K562 (cell line): ENCODE results near the gene HAT1. TPM values are rescaled to one million over a fixed set of nuclear protein-coding genes. Genes with fewer than 3 reads are reported as not detected.

ENCODE experiments used
- ARHGAP35 ChIP-seq: fragments of 450-650 bp; IDR thresholded peaks from 2 replicates; pipeline ENCODE4 v1.6.1; 2018; ENCODE audit not compliant: partially characterized antibody
- E2F5 ChIP-seq: sonication (generic); formaldehyde crosslinking; IDR thresholded peaks from 2 replicates; pipeline ENCODE4 v1.8.0; 2022; ENCODE audit warnings: mild to moderate bottlenecking, missing genetic modification reagents
- FOXK2 ChIP-seq, 2 experiments: fragments of 450-650 bp; IDR thresholded peaks in 1 of 2; conservative IDR thresholded peaks in 1 of 2; 2 replicates each; pipeline ENCODE4 v1.6.1; 2016; ENCODE audit warnings: low read depth in 2 of 2, mild to moderate bottlenecking in 1 of 2
- FOXP1 ChIP-seq: sonication (generic); formaldehyde crosslinking; IDR thresholded peaks from 2 replicates; pipeline ENCODE4 v1.8.0; 2022; ENCODE audit warnings: mild to moderate bottlenecking, missing genetic modification reagents
- HMGN3 ChIP-seq: IDR thresholded peaks from 2 replicates; pipeline ENCODE4 v1.6.1; 2011; ENCODE audit warnings: borderline replicate concordance, low read depth, mild to moderate bottlenecking, mixed read lengths, low read length; ENCODE audit not compliant: insufficient read length; ENCODE audit errors: extremely low read depth
- KDM5B ChIP-seq: fragments of 200-600 bp; sonication (generic); IDR thresholded peaks from 2 replicates; pipeline ENCODE4 v1.6.1; 2012; ENCODE audit warnings: low read depth, mild to moderate bottlenecking, moderate library complexity, low read length, control low read depth, inconsistent platforms; ENCODE audit not compliant: insufficient replicate concordance
- MEF2A ChIP-seq: IDR thresholded peaks from 2 replicates; pipeline ENCODE4 v1.6.1; 2011; ENCODE audit warnings: low read depth, mild to moderate bottlenecking, low read length, moderate library complexity; ENCODE audit not compliant: control insufficient read depth
- NFRKB ChIP-seq: fragments of 450-650 bp; IDR thresholded peaks from 2 replicates; pipeline ENCODE4 v1.6.1; 2016; ENCODE audit warnings: low read depth
- NRF1 ChIP-seq, 2 experiments: fragments of 450-650 bp; IDR thresholded peaks in 1 of 2; conservative IDR thresholded peaks in 1 of 2; 2 replicates each; pipeline ENCODE4 v1.6.1; 2014; ENCODE audit warnings: mild to moderate bottlenecking in 2 of 2
- RBM17 ChIP-seq: fragments of 200-400 bp; formaldehyde crosslinking; IDR thresholded peaks from 2 replicates; pipeline ENCODE4 v1.6.1; 2017; ENCODE audit warnings: low read depth, mild to moderate bottlenecking, low read length, borderline replicate concordance
- RNF2 ChIP-seq: sonication (generic); IDR thresholded peaks from 2 replicates; pipeline ENCODE4 v1.6.1; 2016
- RUNX1 ChIP-seq: sonication (generic); IDR thresholded peaks from 2 replicates; pipeline ENCODE4 v1.6.1; 2016; ENCODE audit warnings: antibody characterized with exemption, low read depth
- ZNF175 ChIP-seq: fragments of 200-800 bp; sonication (Bioruptor generic); IDR thresholded peaks from 2 replicates; pipeline ENCODE4 v1.6.1; 2016; ENCODE audit warnings: low read depth, mild to moderate bottlenecking, missing genetic modification characterization, missing compliant biosample characterization
- ZNF277 ChIP-seq: fragments of 250-450 bp; sonication (Bioruptor Pico); IDR thresholded peaks from 2 replicates; pipeline ENCODE4 v1.8.0; 2022; ENCODE audit warnings: inconsistent platforms, mild to moderate bottlenecking, moderate library complexity, borderline replicate concordance
- ZNF324 ChIP-seq: fragments of 250-450 bp; sonication (Bioruptor Pico); IDR thresholded peaks from 2 replicates; pipeline ENCODE4 v1.4.0; 2020; ENCODE audit warnings: mild to moderate bottlenecking
- ZNF76 ChIP-seq: fragments of 250-450 bp; sonication (Bioruptor Pico); IDR thresholded peaks from 2 replicates; pipeline ENCODE4 v1.4.0; 2020; ENCODE audit warnings: mild to moderate bottlenecking, moderate library complexity, borderline replicate concordance
- ZNF764 ChIP-seq: fragments of 250-450 bp; sonication (Bioruptor Pico); IDR thresholded peaks from 2 replicates; pipeline ENCODE4 v1.4.0; 2020; ENCODE audit warnings: low read depth, mild to moderate bottlenecking, moderate library complexity
- polyA plus RNA-seq, 8 experiments: library from polyadenylated mRNA; depleted of rRNA in 4 of 8; stranded (reverse) in 5 of 8; unstranded in 3 of 8; fragments of >200 nt; fragmentation: Nextera tagmentation in 2 of 8; fragmentation: Illumina TruSeq in 1 of 8; extraction: Ambion mirVana in 2 of 8; extraction: Trizol in 1 of 8; gene quantifications; 2 replicates each; pipeline versions ENCODE4 v1.2.1 to v1.2.3, GENCODE V29; 2011 to 2014; ENCODE audit warnings: inconsistent platforms in 1 of 8, missing spikeins in 1 of 8
- total RNA-seq, 7 experiments: library from RNA; depleted of rRNA in 6 of 7; stranded (reverse); fragments of >200 nt in 6 of 7; fragmentation: Illumina TruSeq in 2 of 7; extraction: Trizol in 2 of 7; gene quantifications; 2 replicates each; pipeline versions ENCODE4 v1.2.1 to v1.2.3, GENCODE V29; 2011 to 2021; ENCODE audit warnings: low replicate concordance in 1 of 7

The HAT1 gene
- total and polyA plus RNA-seq, 9 of the 15 experiments (the other 6 are each of a cell fraction or from before 2014, with no cell fraction given) = 125 to 384 (median 244) TPM

GRCh38 chr2:171999604-172000469 is 77.6 kb downstream of the HAT1 start, which contains the start of gene METAP1D (continued):
- TF ChIP-seq RNF2 = peak; percentile 89
- peak; percentile 98 for TF ChIP-seq KDM5B
- TF ChIP-seq ZNF277 (CRISPR knock-in tag) = no peak
- peak; percentile 94 to 95 for TF ChIP-seq NRF1 (conservative IDR thresholded peaks at IDR 0.05 in 1 of 2, IDR thresholded peaks at IDR 0.05 in 1 of 2)
- peak; percentile 97 for TF ChIP-seq NFRKB
- peak; percentile 92 for TF ChIP-seq E2F5 (CRISPR knock-in tag)
- TF ChIP-seq ZNF175 (CRISPR knock-in tag) = no peak; the same call in 1 of the 2 replicates
- peak; percentile 94 for TF ChIP-seq HMGN3
- TF ChIP-seq RUNX1 = no peak
- TF ChIP-seq ARHGAP35 = no peak
- TF ChIP-seq RBM17 = no peak
- no peak for TF ChIP-seq ZNF76 (CRISPR knock-in tag)
- peak; percentile 96 to 98 for TF ChIP-seq FOXK2 (conservative IDR thresholded peaks at IDR 0.05 in 1 of 2, IDR thresholded peaks at IDR 0.05 in 1 of 2; ENCODE audit: low read depth in 2 of 2)
- peak; percentile 98 for TF ChIP-seq FOXP1 (CRISPR knock-in tag)
- 0 out of 2 replicates have a peak, but pooled peaks have one; percentile 25 for TF ChIP-seq ZNF764 (CRISPR knock-in tag)
- TF ChIP-seq ZNF324 = no peak
- no peak for TF ChIP-seq MEF2A
